HG03159 (cell line): Measurements from ENCODE around the gene ANO10.

Experiments
- ATAC-seq: cut with Tn5 transposase; IDR thresholded peaks from one replicate; pipeline ENCODE4 v1.9.1; 2021; ENCODE audit warnings: mild to moderate bottlenecking, moderate library complexity; ENCODE audit not compliant: unreplicated experiment

The ANO10 gene

DNA sequence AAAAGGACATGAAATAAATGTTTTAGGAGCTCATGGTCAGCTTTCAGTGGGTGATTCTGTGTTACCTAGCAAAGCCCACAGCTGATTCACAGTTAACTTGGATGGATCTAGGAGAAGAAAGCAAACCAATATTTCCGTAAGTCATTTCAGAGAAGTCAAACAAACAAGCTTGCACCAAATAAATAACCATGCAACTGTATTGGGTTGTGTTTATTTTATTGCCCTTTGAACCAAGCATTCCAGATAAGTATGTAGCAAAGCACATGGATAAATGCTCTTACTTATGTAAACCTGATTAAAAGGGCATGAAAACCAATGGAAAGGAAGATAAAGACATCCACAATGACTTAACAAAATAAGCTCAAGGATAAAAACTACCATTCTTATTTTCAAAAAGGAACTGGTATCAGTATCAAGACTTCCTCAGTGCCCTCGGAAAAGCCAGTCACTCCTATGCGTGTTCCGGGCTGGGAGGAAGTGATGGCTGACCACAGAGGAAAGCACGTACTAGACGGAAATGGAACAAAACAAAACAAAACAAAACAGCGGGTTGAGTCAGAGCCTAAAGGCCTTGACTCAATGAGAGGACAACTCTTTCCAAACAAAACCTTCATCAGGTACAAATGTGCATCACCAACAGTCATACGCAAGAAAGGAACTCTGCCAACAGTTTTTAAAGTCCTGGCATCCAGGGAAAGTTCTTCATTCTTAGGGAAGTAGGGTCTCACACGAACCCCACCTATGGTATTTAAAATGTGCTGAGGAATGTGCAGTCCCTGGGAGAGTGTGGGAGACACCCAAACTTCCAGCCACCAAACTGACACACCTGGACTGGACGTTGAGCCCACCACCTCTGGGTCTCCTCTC is 232.2 kb downstream of the ANO10 start:
- ATAC-seq: peak; percentile 76

DNA sequence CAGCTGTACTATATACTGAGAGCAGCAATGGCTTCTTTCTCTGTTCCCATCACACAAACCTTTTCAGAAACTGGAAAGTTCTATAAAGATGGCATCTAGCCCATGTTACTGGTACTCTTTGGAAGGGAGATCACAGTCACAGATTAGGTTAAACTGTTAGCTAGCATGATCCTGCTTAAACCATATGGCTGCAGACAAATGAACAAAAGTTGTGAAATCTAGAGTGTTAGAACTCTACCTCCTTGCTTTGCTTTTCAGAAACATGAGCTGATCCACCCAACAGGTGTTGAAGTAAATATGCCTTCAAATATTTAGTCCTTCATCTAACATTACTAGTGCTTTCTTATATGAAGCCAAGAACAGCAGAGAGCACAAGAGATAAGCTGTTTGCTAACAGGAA is 232.9 kb downstream of the ANO10 start:
- no peak for ATAC-seq

DNA sequence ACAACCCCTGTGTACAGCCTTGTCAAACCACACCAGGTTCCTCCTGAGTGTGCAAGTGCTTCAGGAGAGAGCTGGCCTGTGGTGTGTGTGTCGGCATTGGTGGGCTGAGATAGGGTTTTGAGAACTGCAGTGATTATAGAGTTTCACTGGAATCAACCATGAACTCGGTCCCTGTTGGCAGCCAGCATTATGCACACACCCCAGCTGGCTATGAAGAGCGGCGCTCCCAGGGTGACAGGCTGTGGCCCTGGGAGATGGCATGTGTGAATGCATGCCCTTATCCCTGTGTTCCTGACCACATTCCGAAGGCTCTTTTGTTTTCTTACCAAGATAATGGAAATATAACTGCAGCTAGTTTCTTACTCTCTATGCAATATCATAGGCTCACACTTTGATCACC is 233.6 kb downstream of the ANO10 start:
- no peak for ATAC-seq

DNA sequence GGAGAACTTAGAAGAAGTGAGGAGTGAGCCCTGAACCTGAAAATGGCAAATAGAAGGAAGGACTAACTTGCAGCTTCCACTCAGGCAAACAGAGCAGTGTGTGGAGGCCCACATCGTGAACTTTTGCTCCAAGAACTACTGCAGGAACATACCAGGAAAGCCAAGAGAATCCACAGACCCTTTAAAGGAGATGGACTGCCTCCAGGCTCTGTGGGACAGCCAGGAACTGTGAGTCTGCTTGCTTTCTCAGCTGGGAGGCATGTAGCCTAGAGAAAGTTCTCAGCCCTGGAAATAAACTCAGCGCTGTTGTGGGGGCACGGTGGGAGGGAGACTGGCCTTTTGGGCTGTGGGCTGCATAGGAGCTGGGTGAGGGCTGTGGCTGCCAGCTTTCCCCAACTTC is 242.5 kb downstream of the ANO10 start:
- ATAC-seq: no peak

DNA sequence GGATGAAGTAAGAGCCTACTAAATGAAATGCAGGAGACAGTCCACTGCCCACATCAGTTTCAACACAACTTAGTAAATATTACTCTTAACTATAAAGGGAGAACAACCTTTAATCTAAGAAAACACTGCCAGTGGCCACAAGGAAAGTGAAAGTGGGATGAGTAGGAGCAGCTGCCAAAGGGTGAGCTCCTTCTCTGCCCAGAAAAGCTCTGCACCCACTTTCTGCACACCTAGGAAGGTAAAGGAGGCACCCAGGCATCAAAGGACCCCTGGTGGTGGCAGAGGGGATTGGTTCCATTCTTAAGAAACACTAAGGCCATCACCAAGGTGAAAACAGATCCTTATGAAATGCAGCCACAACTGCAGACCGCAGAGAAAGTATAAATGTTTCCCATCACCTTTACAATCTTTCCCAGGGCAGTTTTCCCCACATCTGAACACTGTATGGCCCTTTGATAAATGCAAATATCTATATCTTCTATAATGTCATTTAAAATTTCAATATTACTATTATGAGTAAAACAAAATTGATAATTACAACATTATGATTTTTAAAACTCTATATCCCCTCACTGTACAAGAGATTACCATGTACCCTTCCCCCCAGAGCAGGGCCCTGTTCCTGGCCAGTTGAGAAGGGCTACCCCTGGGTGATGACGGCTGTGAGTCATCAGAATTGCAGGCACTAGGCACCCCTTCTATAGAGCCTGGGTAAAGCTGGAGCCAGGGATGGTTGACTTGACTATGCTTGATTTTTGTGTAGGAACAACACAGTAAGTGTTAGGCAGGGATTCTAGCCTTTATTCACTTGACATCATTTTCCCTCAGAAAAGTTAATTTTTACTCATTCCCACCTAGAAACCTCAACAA is 243.5 kb downstream of the ANO10 start:
- peak; percentile 68 for ATAC-seq

DNA sequence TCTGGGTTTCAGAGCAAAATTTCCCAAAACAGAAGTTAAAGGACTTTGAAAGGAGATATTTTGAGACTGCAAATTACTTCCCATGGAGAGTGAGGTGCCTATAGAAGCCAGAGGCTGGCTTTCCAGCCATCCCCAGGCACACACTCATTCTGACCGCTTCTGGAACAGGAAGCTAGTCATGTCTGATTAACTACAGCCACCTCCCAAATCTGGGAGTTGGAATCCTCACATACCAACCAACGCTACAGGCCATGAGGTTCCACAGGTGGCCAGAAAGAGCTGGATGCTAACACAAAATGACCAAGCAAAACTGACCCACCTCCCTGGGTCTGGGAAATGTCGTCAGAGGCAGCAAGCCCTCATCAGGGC is 248.3 kb downstream of the ANO10 start:
- no peak for ATAC-seq

DNA sequence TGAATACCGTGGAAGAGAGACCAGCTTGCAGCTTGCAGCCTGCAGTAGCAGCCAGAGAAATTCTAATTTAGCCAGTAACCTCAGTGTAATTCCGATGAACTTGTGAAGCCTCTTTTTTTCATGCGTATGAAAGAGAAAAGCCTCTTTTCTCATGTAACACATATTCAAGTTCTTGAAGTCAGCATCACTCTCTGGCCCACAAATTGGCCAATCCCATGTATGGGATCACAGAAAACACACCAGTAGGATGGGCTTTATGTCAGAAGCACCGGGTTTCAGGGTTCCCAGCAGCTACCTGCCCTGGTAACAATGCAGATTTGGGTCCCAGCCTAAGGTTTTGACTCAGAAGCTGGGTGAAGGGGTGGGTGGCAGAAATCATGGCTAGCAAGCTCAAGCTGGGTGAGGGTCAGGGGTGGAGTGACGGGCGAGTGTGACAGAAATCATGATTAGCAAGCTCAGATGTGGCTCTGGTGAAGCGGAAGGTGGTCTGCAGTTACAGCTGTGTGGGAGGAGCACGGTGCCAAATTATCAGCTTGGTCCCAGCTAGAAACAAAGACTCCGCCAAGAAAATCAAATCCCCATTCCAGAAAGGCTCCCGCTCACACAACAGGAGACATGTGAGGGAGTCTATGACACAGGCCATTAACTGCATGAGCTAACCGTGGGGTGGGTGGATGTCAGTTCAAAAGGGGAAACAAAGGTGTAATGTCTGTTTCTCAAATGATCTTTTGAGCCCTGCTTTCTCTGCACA is 248.8 kb downstream of the ANO10 start:
- ATAC-seq: no peak

DNA sequence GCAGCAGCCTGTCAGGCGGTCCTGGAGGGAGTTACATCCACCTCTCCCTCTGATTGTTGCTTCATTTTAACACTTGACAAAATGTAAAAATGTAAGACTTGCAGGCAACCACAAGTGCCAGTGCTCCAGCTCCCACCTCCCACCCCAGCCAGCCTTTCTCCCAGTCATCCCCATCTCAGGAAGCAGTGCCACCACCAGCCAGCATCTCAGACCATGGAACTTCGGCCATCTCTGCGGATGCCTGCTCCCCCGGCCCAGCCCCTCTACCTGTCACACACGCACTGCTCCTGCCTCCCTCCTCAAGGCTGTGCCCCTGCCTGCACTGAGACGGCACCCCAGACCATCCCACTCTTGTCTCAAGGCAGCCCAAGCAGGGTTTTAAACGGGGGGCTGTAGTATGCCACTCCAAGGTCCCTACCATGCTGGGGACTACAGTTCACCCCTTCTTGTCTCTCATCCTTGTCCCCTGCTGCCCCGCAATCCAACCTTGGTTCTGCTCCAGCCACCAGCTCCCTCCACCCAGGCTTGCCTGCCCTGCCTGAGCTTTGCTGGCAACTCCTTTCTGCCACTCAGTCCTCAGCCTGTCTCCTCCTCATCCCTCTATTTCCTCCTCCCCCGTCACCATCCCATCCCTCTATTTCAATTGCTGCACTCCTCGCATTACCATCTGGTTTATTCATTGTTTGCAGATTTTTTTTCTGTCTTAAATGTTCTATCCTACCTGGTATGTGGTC is 249.6 kb downstream of the ANO10 start:
- no peak for ATAC-seq

DNA sequence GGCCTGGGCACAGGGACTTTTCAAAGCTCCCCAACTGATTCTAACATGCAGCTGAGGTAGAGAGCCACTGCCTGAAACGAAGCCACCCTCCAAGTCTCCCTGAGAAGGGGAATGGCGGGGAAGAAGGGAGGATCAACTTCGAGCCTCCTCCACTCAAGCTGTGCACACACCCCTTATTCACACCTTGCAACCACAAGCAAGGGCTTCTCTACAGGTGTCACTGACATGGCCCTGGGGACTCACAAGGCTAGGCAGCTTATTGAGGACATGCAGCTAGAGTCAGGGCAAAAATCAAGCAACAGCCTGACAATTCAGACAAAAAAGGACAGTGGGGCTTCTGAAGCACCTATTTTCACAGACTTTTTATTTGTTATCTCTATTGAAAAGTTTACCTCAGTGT is 250.3 kb downstream of the ANO10 start:
- no peak for ATAC-seq

DNA sequence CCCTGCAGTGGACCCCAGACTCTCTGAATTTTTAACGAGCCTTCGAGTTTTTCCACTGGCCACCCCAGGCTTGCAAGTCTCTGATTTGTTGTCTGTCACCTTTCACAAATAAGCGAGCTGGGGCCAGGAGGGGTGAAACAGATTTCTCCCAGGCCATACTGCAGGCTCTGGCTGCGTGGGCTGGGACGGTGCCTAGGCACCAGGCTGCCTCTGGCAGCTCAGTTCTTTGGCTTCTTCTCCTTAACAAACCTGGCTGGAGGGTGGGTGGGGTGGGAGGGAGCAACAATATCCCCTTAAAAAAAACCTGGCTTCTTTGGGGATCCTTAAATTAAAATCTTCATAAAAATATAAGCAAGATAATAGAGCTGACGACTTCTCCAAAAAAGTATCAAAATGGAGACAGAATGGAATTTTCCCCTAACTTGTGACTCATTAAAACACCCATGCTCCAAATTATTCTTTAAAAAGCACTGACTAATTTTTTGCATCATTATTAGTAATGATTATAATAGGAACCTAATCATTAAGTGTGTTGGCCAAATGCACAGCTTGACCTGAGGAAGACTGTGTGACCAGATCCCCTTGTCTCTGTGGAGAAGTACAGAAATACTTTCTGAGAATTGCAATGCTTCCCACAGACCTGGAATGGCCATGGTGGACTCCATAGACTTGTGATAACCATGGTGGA is 251.4 kb downstream of the ANO10 start:
- ATAC-seq: no peak

DNA sequence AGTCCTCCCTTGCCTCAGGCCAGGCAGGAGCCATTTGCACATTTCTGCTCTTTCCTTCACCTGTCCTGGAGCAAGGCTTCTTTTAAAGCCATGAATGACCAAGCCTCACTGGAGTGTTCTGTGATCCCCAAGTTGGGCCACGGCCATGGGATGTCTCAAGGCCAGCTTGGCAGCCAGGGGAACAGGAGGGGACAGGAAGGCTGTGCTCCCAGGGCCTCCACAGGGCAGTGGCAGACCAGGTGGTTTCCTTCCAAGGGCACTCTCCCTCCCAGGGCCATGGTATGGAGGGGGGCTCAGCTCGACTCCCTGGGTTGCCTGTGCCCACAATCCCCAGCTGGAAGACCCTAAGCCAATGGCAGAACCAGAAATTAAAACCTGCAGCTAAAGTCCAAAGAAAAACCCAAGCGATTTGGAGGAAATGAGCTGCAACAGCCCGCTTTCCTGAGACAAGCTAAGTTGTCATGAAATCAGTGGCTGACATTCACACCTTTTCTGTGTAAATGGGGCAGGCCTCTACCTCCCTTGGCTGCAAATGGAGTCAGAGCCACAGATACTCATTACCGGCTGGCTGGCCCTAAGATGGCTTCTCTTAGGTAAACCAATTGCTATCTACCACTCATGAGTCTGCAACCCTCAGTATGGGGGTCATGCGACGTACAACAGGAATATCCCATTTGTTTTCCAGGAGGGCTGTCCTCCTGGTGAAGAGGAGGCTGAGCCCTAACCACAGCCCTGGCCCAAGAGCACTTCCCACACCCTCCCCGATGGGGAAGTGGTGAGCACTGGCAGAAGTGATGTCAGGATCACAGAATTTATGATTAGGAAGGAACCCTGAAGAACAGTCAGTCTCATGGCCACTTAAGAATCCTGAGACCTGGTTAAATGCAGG is 252.2 kb downstream of the ANO10 start:
- no peak for ATAC-seq

DNA sequence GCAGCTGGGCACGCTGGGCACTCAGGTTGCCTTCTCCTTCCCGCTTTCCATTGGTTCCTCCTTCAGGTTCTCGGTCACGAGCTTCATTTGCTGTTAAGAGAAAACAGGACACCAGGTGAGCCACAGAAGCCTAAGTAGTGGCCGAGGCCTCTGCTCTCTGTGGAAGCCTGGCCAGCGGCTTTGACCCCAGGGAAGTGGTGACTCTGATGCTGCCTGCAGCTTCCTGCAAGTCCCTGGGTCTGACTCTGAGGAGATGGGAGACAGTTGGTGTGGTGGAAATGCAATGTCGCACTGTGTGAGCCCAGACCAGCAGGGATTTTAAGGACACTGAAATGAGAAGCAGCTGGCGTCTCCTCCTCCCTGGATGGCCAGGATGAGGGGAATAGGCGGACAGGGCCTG is 254.9 kb downstream of the ANO10 start:
- ATAC-seq: no peak

DNA sequence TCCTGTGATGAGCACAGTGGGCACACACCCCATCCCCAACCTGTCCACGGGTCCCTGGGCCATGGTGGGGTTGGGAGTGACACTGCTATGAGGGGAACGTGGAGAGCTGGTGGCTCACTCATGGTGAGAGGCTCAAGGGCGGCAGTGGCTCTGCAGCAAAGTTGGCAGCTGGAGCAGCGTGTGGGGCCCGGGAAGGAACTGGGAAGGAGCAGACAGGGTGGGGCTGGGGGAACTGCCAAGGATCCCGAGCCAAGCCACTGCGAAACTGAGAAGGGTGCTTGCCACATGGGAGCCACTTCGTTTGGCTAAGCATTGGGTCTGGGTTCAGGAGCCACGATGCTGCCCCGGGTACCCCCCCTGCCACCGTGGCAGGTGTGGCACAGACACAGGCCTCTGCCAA is 255.3 kb downstream of the ANO10 start:
- no peak for ATAC-seq

DNA sequence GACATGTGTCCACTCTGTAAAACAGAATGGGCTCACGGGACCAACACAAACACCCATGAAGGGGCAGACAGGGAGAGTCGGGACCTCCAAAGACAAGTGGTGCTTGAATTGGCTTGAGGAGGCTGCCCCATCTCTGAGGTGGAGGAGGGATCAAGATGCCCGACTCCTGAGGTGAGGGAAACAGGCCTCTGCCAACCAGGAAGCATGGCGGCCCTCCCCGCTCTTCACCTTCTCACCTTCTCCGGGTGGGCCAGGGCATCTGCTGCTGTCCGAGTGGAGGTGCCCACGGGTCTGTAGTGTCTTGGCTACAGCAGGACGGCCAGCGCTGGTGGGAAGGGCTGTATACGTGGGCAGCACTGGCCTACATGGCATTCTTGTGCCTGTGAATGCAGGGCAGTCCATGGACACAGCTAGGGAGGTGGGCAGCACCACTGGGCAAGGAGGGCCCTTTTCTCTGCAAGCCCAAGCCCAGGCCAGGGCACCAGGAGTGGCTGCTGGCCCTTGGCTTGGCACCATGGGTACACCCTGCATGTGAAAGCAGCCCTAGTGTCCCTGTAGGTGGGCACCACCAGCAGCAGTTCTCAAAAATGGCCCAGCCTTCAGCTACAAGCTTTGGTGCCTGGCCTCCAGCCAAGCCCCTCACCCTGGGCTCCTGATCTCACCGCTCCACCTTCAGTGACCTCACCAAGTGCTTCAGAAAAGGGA is 256.1 kb downstream of the ANO10 start:
- ATAC-seq: no peak

DNA sequence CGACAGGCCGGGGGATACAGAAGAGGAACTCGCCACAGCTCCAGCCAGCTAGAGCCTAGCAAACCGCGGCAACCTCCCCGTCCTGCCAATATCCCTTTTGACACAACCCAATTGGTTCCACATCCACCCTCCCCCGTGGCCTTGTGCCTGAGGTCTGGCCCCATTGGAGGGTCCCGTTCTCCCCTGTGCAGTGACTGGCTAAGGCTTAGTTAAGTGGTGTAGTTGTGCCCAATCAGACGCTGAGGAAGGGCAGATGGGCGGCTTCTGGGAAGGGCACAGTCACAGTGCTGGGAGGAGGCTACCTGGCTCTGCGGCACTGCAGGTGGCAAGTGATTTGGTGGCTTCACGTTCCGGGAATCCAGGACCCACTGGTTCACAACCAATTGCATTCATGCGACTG is 256.9 kb downstream of the ANO10 start:
- no peak for ATAC-seq

DNA sequence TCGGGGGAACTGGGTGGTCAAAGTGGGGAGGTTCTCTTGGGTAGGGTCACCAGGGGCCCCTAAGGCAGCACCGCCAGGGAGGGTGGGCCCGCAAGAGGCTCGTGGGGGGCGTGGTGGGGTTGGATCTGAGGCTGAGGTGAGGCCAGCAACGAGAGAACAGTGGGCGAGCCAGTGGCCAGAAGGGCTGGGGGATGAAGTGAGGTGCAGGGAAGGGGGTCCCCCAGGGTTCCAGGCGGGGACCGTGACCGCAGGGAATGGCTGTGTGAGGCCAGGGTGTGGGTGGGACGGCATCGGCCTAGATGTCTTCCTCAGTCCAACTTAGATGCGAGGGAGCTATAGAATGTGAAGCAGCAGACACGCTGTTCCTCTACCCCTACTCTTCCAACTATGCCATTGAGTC is 257.3 kb downstream of the ANO10 start:
- no peak for ATAC-seq

DNA sequence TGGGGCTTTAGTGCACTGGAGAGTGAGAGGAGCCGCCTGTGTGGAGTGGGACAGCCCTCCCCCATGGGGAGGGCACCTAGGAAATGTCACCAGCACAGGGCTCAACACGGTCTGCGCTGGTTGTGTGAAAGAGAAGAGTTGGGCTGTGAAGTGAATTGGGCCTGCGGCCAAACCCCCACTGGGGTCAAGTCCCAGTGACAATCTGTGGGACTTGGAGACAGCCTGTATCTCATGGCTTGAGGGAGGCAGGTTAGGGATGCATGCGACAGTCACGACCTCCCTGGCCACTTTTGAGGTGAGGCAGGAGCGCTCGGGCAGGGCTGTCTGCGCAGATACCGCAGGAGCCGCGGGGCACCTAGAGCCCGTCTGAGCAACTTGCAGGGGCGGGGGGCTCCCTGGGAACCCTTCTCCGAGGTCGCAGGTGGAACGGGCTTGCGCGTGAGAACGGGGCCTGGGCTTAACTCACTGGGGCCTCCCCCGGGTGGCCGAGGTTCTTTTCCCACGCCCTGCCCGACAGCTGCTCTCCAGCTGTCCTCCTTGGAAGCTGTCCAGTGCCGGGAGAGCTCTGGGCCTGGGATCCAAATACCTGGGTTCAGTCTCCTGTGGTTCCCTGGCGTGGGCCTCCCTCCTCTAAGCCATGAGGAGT is 258.1 kb downstream of the ANO10 start:
- no peak for ATAC-seq

DNA sequence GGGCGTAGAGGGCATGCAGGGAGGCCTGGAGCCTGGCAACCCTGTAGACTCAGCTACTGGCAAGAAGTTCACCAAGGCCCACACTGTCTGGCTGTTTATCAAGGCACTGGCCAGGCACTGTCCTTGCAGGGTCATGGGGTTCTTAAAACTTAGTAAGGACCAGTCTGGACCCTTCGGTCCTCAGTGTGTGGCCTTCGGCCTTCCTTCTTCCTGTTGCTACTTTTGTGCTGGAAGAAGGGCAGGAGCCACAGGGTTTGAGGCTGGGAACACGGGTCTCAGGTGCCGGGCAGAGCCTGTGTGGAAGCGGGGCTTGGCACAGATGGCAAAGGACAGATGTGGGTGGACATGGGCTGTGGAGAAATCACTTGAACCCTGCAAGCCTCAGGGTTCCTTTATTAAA is 258.9 kb downstream of the ANO10 start:
- no peak for ATAC-seq
